Activated CD4-positive, alpha-beta memory T cell treated with anti-CD3 and anti-CD28 coated beads for 36 hours (primary cell): ENCODE measurements around the gene USP12. TPM values are rescaled to one million over a fixed set of nuclear protein-coding genes. Genes with fewer than 3 reads are reported as not detected.
A peak's percentile ranks its signal among the peaks of the same experiment; 100 is the strongest.
"Not testable (repeated sequence)": the region's sequence is repeated elsewhere in the genome, so short reads cannot be mapped to it uniquely, and the experiment has no call there.

Experiments used
- CTCF ChIA-PET: fragments of 350-600 bp; sonication (Branson Sonifier 250); formaldehyde crosslinking; loops from one replicate; lab custom pipeline; 2021; ENCODE audit warnings: antibody characterized with exemption, inconsistent platforms; lab: Charles Lee
- POLR2A ChIA-PET: fragments of 350-600 bp; sonication (Branson Sonifier 250); formaldehyde crosslinking; loops from one replicate; lab custom pipeline; 2021; ENCODE audit warnings: antibody characterized with exemption; lab: Charles Lee
- DNase-seq: peaks from one replicate; pipeline ENCODE4 v3.0.0-alpha.2; 2020
- H3K27ac Mint-ChIP-seq: one replicate; pipeline ENCODE4 v1.8.0; 2021; ENCODE audit warnings: mixed read lengths
- H3K27me3 Mint-ChIP-seq: one replicate; pipeline ENCODE4 v1.8.0; 2021; ENCODE audit warnings: mixed read lengths
- H3K36me3 Mint-ChIP-seq: one replicate; pipeline ENCODE4 v1.8.0; 2021; ENCODE audit warnings: mixed read lengths
- H3K4me1 Mint-ChIP-seq: one replicate; pipeline ENCODE4 v1.8.0; 2021; ENCODE audit warnings: low read depth, mixed read lengths
- H3K4me3 Mint-ChIP-seq: one replicate; pipeline ENCODE4 v1.8.0; 2021; ENCODE audit warnings: mild to moderate bottlenecking, mixed read lengths
- H3K9me3 Mint-ChIP-seq: one replicate; pipeline ENCODE4 v1.8.0; 2021; ENCODE audit warnings: mixed read lengths
- intact Hi-C: fragments of 100-400 bp; cut with micrococcal nuclease; formaldehyde crosslinking; loops from one replicate; pipeline ENCODE4 v1.15.1; 2023
- total RNA-seq, 2 experiments: library from RNA; stranded (reverse); gene quantifications; one replicate each; pipeline ENCODE4 v1.2.3, GENCODE V29; 2021

USP12 gene
- 10 to 100 TPM; 39.4 to 40.6 TPM for total RNA-seq

- intact Hi-C loops = loop anchor here (1.0 to 10.0 kb wide), 3 partner anchors 23 to 1267 kb away; partner anchors contain the start of gene MTIF3
- H3K27me3 Mint-ChIP-seq = no peaks in the 10 kb centered on the region
Observed at GRCh38 chr13:27171244-27171826, at the start of gene USP12. USP12 (minus strand) TSS chr13:27171811; CDS start chr13:27171639, 172 bp downstream.

GRCh38 chr13:27219611-27220010, 48.0 kb upstream of the USP12 start:
- Mint-ChIP-seq H3K9me3 (peaks cover 3% of the 10 kb centered on the region), H3K4me3 (no peak overlapping the region), H3K36me3 (peaks cover 7% of the 10 kb centered on the region), H3K27ac (no peak overlapping the region), H3K27me3 (peaks cover 15% of the 10 kb centered on the region), H3K4me1 (no peaks in the 10 kb centered on the region)
- ChIA-PET CTCF (no interaction called here), POLR2A (no interaction called here)
- DNase-seq = no peak
- intact Hi-C loops = no loop called here

More at GRCh38 chr13:27171244-27171826, at the start of gene USP12:
- Mint-ChIP-seq H3K36me3 (no peaks in the 10 kb centered on the region), H3K4me3 (peak within 1 kb of the TSS; percentile 91), H3K27ac (peak within 1 kb of the TSS; percentile 96), H3K9me3 (no peaks in the 10 kb centered on the region), H3K4me1 (peaks cover 56% of the 10 kb centered on the region)
- no peak for DNase-seq
- ChIA-PET POLR2A (interaction anchor here (1.1 to 2.2 kb wide), 8 partner anchors 24 to 89 kb away, joined by 3 to 25 read pairs (median 8); partner anchors contain the start of gene RPL21), CTCF (interaction anchor here (1.0 to 1.5 kb wide), 3 partner anchors 40 to 186 kb away, joined by 4 to 6 read pairs (median 5); no protein-coding TSS in a partner anchor)

DNA sequence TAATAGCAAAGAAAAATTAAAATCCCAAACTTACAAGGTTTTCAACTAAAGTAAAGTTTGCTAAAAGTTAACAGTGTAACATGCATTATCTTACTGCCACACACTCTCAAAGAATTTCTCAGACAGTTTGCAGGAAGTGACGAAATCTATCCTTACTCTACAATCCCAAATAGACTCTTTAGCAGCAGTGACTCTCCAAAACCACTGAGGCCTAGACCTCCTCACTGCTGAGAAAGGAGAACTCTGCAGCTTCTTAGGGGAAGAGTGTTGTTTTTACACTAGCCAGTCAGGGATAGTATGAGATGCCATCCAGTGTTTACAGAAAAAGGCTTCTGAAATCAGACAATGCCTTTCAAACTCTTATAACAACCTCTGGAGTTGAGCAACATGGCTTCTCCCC, 47.2 kb upstream of the USP12 start:
- H3K9me3 Mint-ChIP-seq, H3K4me1 Mint-ChIP-seq, H3K4me3 Mint-ChIP-seq, intact Hi-C loops, DNase-seq, H3K27ac Mint-ChIP-seq, H3K36me3 Mint-ChIP-seq, POLR2A ChIA-PET, CTCF ChIA-PET: not testable (repeated sequence)
- peaks cover 12% of the 10 kb centered on the region for H3K27me3 Mint-ChIP-seq

DNA sequence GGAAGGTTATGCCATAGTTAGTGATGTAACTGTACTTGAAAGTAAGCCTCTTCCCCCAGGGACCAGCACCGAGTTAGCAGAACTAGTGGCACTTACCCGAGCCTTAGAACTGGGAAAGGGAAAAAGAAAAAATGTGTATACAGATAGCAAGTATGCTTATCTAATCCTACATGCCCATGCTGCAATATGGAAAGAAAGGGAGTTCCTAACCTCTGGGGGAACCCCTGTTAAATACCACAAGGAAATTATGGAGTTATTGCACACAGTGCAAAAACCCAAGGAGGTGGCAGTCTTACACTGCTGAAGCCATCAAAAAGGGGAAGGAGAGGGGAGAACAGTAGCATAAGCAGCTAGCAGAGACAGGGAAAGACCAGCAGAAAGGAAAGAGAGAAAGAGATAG, 46.2 kb upstream of the USP12 start:
- H3K27me3 Mint-ChIP-seq = peaks cover 10% of the 10 kb centered on the region
- CTCF ChIA-PET, intact Hi-C loops, H3K27ac Mint-ChIP-seq, DNase-seq, H3K9me3 Mint-ChIP-seq, H3K36me3 Mint-ChIP-seq, H3K4me1 Mint-ChIP-seq, POLR2A ChIA-PET, H3K4me3 Mint-ChIP-seq: not testable (repeated sequence)

DNA sequence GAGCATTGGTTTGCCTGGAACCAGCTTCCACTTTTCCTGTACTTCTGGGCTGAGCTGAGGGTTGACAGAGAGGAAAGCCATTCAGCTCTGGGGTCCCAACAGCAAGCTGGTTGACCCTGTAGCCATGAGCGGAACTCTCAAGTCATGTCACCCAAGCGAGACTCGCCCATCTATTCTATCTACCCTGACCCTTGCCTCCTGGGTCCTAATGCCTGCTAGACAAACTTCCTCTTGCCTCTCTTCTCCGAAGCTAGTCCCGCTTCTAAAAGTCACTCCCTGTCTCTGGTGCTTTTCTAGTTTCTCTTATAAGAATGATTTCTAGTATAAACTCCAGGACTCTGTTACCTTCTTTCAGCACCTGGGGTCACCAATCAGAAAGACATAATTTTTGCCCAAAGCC, 41.8 kb upstream of the USP12 start:
- POLR2A ChIA-PET, H3K27me3 Mint-ChIP-seq, CTCF ChIA-PET, H3K27ac Mint-ChIP-seq, intact Hi-C loops, H3K9me3 Mint-ChIP-seq, DNase-seq, H3K36me3 Mint-ChIP-seq, H3K4me3 Mint-ChIP-seq, H3K4me1 Mint-ChIP-seq: not testable (repeated sequence)

DNA sequence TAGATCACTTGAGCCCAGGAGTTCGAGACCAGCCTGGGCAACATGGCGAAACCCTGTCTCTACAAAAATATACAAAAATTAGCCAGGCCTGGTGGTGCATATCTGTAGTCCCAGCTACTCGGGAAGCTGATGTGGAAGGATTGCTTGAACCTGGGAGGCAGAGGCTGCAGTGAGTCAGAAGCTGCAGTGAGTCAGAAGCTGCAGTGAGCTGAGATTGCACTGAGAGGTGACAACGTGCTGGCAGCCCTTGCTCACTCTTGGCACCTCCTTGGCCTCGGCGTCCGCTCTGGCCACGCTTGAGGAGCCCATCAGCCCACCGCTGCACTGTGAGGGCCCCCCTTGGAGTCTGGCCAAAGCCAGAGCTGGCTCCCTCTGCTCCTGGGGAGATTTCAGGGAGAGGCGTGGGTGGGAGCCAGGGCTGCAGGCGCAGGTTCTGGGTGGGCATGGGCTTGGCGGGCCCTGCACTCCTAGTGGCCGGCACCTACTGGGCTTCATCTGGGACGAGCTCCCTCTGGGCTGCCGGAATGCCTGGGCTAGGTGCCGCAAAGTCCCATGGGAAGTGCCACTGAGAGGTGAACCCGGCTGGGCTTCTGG, 40.3 kb upstream of the USP12 start:
- CTCF ChIA-PET = no interaction called here

GRCh38 chr13:27211271-27211670, 39.7 kb upstream of the USP12 start:
- ChIA-PET POLR2A (no interaction called here), CTCF (no interaction called here)
- Mint-ChIP-seq H3K27me3 (no peaks in the 10 kb centered on the region), H3K36me3 (peaks cover 5% of the 10 kb centered on the region), H3K27ac (no peak overlapping the region), H3K9me3 (peaks cover 5% of the 10 kb centered on the region), H3K4me3 (no peak overlapping the region), H3K4me1 (no peaks in the 10 kb centered on the region)
- DNase-seq = no peak
- intact Hi-C loops = no loop called here

More for the DNA sequence above, 40.3 kb upstream of the USP12 start:
- H3K27me3 Mint-ChIP-seq = no peaks in the 10 kb centered on the region
- no peaks in the 10 kb centered on the region for H3K4me1 Mint-ChIP-seq
- POLR2A ChIA-PET = no interaction called here
- no peak for DNase-seq
- intact Hi-C loops = no loop called here
- peaks cover 5% of the 10 kb centered on the region for H3K36me3 Mint-ChIP-seq
- no peak overlapping the region for H3K27ac Mint-ChIP-seq
- no peak overlapping the region for H3K4me3 Mint-ChIP-seq
- peaks cover 5% of the 10 kb centered on the region for H3K9me3 Mint-ChIP-seq

GRCh38 chr13:27208514-27208913, 36.9 kb upstream of the USP12 start:
- Mint-ChIP-seq H3K9me3 (peaks cover 5% of the 10 kb centered on the region), H3K4me1 (no peaks in the 10 kb centered on the region), H3K4me3 (no peak overlapping the region), H3K36me3 (peaks cover 5% of the 10 kb centered on the region), H3K27ac (no peak overlapping the region), H3K27me3 (no peaks in the 10 kb centered on the region)
- CTCF ChIA-PET = interaction anchor here (0.6 kb wide), 1 partner anchor 14 kb away, joined by 6 read pairs; no protein-coding TSS in a partner anchor
- DNase-seq = no peak
- POLR2A ChIA-PET = interaction anchor here (0.6 to 0.7 kb wide), 2 partner anchors 40 to 126 kb away, joined by 3 to 5 read pairs; no protein-coding TSS in a partner anchor
- intact Hi-C loops = no loop called here

GRCh38 chr13:27203854-27204253, 32.2 kb upstream of the USP12 start:
- Mint-ChIP-seq H3K36me3 (peaks cover 2% of the 10 kb centered on the region), H3K4me1 (peaks cover 8% of the 10 kb centered on the region), H3K9me3 (peaks cover 3% of the 10 kb centered on the region), H3K4me3 (no peak overlapping the region), H3K27ac (no peak overlapping the region), H3K27me3 (no peaks in the 10 kb centered on the region)
- ChIA-PET CTCF (interaction anchor here (0.8 to 1.9 kb wide), 2 partner anchors 9 to 218 kb away, joined by 3 to 8 read pairs; no protein-coding TSS in a partner anchor), POLR2A (no interaction called here)
- intact Hi-C loops = loop anchor here (5.0 kb wide), 1 partner anchor 207 kb away; no protein-coding TSS in a partner anchor
- DNase-seq = no peak

DNA sequence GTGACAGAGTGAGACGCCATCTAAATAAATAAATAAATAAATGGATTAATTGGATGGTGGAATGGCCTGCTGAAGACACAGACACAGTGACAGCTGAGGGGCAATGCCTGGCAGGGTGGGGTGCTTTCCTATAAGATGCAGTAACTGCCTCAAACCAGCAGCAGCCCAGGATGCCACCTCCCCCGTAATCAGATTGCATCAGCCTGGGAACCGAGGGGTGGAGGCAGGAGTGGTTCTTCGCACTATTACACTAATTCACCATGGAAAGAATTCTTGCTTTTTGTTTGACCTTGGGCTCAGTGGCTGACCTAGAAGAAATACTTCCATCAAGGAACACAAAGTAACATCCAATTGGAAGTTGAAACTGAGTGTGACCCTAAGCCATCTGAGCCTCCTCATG, 31.6 kb upstream of the USP12 start:
- Mint-ChIP-seq H3K4me1 (peaks cover 8% of the 10 kb centered on the region), H3K36me3 (peaks cover 2% of the 10 kb centered on the region), H3K4me3 (no peak overlapping the region), H3K9me3 (no peaks in the 10 kb centered on the region), H3K27me3 (no peaks in the 10 kb centered on the region), H3K27ac (no peak overlapping the region)
- intact Hi-C loops = loop anchor here (5.0 kb wide), 1 partner anchor 206 kb away; no protein-coding TSS in a partner anchor
- ChIA-PET POLR2A (no interaction called here), CTCF (interaction anchor here (0.8 to 1.9 kb wide), 2 partner anchors 9 to 218 kb away, joined by 3 to 8 read pairs; no protein-coding TSS in a partner anchor)
- no peak for DNase-seq

DNA sequence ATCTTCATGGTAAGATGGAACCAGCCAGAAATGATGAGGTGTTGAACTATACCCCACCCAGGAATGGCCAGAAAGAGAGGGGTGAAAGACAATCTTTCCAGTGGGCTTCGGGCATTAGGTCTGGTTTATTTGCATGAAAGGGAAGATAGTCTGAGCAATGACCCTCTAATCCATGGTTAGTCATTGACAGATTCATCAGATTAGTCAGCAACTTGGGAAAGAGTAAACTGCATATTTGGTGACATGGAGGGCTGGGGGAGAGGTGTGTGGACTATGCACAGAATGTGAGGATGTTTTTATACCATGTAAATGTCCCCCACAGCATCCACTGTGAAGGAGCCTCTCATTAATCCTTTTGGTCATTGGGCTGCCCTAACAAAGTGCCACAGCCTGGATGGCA, 30.1 kb upstream of the USP12 start:
- POLR2A ChIA-PET = no interaction called here
- H3K9me3 Mint-ChIP-seq = peaks cover 4% of the 10 kb centered on the region
- no peak for DNase-seq
- no peaks in the 10 kb centered on the region for H3K36me3 Mint-ChIP-seq
- H3K27me3 Mint-ChIP-seq = peaks cover 5% of the 10 kb centered on the region
- peaks cover 8% of the 10 kb centered on the region for H3K4me1 Mint-ChIP-seq
- intact Hi-C loops = loop anchor here (2.0 to 5.0 kb wide), 2 partner anchors 49 to 204 kb away; partner anchors contain the start of gene RPL21
- CTCF ChIA-PET = no interaction called here
- no peak overlapping the region for H3K4me3 Mint-ChIP-seq
- no peak overlapping the region for H3K27ac Mint-ChIP-seq

DNA sequence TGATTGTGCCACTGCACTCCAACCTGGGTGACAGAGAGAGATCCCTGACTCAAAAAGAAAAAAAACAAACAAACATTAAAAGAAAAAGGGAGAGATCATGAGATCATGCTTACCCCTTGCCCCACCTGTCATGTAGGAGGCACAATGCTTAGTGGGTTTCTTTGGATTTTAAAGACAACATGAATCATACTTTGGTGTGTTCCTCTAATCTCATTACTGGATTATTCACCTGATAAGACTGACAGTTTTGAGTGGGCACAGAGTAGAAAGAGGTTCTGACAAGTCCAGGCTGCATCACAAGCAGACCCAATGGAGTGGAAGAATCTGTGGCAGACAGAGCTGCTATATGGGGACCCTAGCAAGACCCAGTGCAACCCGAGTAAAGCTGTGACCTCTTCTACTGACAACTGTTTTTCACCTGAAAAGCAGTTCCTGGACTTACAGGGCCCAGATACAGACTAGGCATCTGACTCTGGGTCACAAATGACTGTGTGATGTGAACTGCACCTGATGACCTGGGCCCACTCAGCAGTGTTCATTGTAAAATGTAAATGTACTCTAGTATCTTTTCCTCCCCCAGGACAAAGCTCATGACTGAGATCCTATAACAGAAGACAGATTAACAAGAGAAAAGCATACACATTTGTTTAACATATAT, 28.9 kb upstream of the USP12 start:
- Mint-ChIP-seq H3K27ac (peak overlapping the region; percentile 11), H3K9me3 (peaks cover 4% of the 10 kb centered on the region)
- POLR2A ChIA-PET = interaction anchor here (0.5 to 1.0 kb wide), 2 partner anchors 51 to 1161 kb away, joined by 3 to 5 read pairs; partner anchors contain the start of gene RPL21

More for the DNA sequence above, 28.9 kb upstream of the USP12 start:
- Mint-ChIP-seq H3K27me3 (peaks cover 9% of the 10 kb centered on the region), H3K4me3 (no peak overlapping the region), H3K36me3 (no peaks in the 10 kb centered on the region), H3K4me1 (peaks cover 10% of the 10 kb centered on the region)
- peak; percentile 24 for DNase-seq
- CTCF ChIA-PET = no interaction called here
- intact Hi-C loops = loop anchor here (2.0 to 5.0 kb wide), 2 partner anchors 50 to 203 kb away; partner anchors contain the start of gene RPL21
